ENCODE results near the gene ABHD12B.
"Not testable (repeated sequence)": the region's sequence is repeated elsewhere in the genome, so short reads cannot be mapped to it uniquely, and the experiment has no call there.

- TF ChIP-seq POLR2A (IDR thresholded peaks at IDR 0.05; ENCODE audit: low read length); GATA1 (IDR thresholded peaks at IDR 0.05; ENCODE audit: low read depth, low read length): not testable (repeated sequence)
Observed at GRCh38 chr14:50896421-50896820, 24.6 kb downstream of the ABHD12B start.
